Stimulated activated CD4-positive, alpha-beta T cell treated with anti-CD3 and anti-CD28 coated beads, Interleukin-4, amount 100 ng/mL, for 48 hours (primary cell): ENCODE results near the gene PPP1R10.

ENCODE experiments used
- DNase-seq, 2 donors: peaks; one replicate each; pipeline ENCODE4 v3.0.0-alpha.2; 2020; ENCODE audit warnings: low read depth in 2 of 2

The PPP1R10 gene

GRCh38 chr6:30556906-30557682, 59.9 kb downstream of the PPP1R10 start, which contains the start of gene PRR3:
Gene PRR3, plus strand, starts transcription at chr6:30557295. Its CDS starts 50 bp downstream, at chr6:30557345.
- peak; percentile 84 to 86 for DNase-seq

- DNase-seq = peak; percentile 99 to 100
These were observed 60.8 kb downstream of the PPP1R10 start, which contains the start of gene GNL1 for GRCh38 chr6:30556066-30556905. Gene GNL1, minus strand, starts transcription at chr6:30556489. Its CDS starts 286 bp downstream, at chr6:30556203.

- DNase-seq = no peak
These were observed 61.3 kb downstream of the PPP1R10 start for GRCh38 chr6:30555816-30556065.

- no peak for DNase-seq
These were observed 61.9 kb downstream of the PPP1R10 start for GRCh38 chr6:30554962-30555815.

DNA sequence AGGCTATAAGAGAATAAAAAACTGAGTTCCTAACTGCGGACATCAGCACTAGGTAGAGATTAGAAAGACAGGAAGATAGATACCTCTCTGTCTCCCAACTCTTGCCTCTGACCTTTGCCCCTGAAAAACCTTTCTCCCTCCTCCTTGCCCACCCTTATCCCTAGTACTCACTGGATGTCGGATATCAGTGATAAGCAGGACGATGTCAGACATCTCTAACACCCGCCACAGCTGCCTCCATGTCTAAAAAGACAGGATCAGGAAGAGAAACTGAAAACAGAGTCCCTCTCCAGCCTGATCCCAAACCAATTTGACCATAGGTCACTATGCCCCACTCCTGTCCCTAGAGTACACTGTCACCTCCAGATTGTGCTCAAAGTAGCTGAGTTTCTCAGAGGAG, 62.6 kb downstream of the PPP1R10 start:
- no peak for DNase-seq
